HG03280 (cell line): ENCODE measurements around the gene LRRN4CL.
"Not testable (repeated sequence)": the region's sequence is repeated elsewhere in the genome, so short reads cannot be mapped to it uniquely, and the experiment has no call there.

Source experiments
- ATAC-seq: cut with Tn5 transposase; IDR thresholded peaks from one replicate; pipeline ENCODE4 v1.9.1; 2021; ENCODE audit warnings: mild to moderate bottlenecking, moderate library complexity; ENCODE audit not compliant: unreplicated experiment

LRRN4CL gene

DNA sequence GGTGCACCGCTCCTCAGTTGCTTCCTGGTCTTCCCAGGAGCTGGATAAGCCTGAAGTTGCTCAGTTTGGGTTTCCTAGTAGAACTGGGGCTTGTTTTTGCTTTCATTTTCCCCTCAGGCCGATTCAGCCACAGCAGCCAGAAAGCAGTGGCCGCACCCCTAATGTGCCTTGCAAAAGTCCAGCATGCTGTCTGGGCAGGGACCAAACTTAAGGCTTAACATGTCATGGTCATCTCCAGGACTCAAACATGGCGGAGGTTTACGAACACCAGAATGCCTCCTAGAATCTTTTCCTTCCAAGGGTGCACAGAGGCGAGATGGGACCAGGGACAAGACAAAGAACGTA lies 20.6 kb upstream of the LRRN4CL start:
- ATAC-seq: no peak

DNA sequence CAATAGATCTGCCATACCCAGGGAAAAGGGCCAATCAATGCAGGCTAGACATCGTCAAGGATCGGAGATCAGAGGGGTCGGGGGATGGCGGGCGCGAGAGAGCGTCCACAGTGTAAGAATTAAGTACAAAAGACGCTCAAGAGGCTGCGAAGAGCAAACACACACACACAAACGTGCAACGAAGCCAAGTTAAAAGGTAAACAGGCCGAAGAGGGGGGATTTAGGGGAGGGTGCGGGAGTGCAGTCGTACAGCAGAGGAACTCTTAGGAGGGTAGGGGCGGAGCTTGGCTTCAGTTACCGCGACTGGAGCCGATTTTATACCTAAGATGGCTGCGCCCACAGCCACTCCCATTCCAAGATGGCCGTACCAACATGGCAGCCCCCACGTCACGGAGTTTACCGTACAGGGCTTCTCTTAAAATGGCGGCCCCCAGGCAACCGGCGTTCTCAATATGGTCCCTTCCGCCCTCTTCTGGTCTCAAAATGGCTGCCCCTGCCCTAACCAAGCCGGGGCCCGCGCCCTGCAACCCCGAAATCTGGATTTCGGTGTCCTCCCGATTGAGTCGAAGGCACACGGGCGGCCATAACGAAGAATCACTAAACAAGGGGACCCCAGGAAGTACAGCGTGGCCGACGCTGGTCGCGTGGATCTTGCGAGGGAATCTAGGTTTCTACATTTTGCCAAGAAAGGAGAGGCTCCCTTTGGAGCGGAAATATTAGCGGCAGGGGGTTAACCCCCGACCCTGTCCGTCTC lies 20.1 kb upstream of the LRRN4CL start:
- peak; percentile 74 for ATAC-seq

DNA sequence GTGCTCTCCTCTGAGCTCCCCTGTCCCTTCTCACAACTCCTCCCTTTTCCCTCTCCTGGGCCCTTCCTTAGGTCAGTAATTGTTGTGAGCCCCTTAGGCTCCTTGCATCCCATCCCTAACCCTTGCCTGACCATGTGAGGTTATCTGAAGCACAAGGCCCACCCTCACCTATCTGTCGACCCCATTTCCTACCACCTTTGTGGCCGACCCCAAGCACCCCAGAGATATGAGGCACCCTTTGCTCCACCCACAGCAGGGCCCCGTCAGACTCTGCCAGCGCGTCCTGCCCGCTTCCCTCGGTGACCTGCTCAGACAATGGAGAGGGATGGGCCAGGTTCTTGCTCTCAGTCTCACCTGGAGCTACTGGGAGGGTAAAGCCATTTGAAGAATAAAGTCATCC lies 19.5 kb upstream of the LRRN4CL start:
- ATAC-seq: peak; percentile 2

GRCh38 chr11:62708392-62708791 lies 19.1 kb upstream of the LRRN4CL start:
- ATAC-seq: no peak

DNA sequence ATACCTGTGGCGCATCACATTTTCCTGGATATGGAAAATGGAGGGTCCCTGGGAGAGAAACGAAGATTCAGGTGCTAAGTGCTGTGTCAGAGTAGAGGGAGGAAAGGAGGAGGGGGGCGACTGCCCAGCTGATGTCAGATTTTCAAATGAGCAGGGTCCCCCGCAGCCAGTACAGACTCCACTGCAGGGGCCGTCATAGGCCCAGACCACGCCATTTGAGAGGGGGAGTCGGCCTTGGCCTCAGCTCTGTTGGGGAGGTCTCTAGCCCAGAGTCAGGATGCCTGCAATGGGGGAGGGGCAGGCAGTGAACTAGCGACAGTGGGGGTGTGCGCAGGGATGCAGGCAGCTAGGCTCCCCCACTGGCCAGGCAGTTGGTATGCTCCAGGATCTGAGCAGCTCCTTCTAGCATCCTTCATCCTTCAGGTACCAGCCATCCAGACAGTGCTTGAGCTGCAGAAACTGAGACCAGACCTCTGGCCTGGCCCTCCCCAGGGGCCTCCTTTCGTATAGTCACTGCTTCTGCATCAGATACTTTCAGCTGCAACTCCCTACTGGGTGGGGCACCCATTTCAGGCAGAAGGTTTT lies 18.0 kb upstream of the LRRN4CL start, which contains the start of the genes BSCL2 and GNG3:
TSS of gene BSCL2 (minus strand) at position 148 of the 585 bp plus-strand sequence. CDS start 229 bp downstream, outside the sequence.
TSS of gene GNG3 (plus strand) at position 400 of the 585 bp plus-strand sequence. CDS start 620 bp downstream, outside the sequence.
- ATAC-seq: no peak

DNA sequence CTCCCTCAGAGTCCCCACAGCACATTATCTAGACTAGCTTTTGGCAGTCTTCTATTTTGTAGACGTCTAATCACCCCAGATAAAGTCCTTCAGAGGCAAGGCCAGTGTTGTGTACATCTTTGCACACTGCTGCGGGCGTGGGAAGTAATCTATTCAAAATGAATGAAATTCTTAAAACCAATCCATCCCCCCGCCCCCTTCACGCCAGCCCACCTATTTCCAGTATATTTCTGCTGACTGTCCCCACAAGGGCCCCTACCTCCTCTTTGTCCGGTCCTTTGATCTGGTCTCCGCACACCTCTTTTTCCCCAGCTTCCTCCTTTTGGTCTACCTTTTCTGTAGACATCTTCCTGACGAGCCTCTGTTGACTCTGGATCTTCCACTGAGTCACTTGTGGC lies 17.5 kb upstream of the LRRN4CL start:
- ATAC-seq: no peak

DNA sequence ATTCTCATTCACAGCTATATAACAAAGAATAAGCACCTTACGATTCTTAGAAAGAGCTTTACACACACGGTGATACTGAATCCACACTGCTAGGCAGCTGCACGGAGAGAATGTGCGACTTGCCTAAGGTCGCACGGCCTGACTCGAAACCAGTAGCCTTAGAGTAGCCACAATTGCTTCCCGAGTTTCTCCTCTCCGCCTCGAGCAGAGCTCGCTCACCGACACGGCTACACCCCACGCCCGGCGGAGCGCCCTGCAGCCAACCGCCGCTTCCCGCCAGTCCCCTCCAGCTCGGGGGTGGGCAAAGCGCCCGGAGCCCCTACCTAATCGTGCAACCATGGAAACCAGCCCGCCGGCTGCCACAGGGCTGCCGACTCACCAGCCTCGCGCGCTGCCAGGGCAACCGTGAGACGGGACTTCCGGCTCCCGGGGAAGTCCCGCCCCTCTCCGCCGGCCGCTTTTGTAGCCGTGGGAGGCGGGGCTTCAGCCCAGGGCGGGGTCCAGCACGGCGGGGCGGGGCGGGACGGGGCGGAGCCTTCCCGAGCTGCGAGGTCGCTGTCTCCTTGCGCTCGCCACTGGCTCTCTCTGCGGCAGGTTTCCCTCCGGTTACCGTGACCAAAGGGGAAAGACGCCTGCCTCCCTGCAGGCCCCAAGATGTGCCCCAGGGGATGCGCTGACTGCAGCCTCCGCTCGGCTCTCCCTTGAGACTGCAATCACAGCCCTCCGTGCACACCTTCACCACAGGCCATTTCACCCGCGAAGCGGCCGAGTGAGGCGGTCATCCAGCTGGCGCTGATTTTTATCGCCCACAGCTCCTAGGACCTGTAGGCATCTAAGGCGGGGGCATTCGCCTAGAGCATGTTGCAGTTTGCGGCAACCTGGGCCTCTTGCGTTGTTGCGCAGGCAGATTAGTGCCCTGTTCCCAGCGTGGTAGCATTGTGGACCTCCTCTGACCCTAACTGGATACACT lies 16.8 kb upstream of the LRRN4CL start:
- ATAC-seq: peak; percentile 65

GRCh38 chr11:62705413-62705812 lies 16.1 kb upstream of the LRRN4CL start:
- no peak for ATAC-seq

GRCh38 chr11:62703921-62704320 lies 14.6 kb upstream of the LRRN4CL start:
- ATAC-seq: not testable (repeated sequence)

DNA sequence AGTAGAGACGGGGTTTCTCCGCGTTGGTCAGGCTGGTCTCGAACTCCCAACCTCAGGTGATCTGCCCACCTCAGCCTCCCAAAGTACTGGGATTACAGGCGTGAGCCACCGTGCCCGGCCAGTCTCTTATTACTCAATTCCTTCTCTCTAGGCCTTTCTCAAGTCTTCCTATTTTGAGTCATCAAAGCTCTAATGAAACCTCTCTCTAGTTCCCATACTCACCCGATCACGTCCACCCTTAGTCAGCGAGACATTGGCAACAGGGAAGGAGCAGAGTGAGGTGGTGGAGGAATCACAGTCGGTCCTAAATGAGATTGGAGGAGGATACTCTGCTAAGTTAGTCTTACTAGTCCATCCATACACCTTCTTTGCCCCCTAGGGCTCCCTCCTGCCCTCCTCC lies 12.9 kb upstream of the LRRN4CL start:
- no peak for ATAC-seq

- peak; percentile 73 for ATAC-seq
Observed at GRCh38 chr11:62694455-62695167, 5.3 kb upstream of the LRRN4CL start.

- ATAC-seq: not testable (repeated sequence)
Observed at GRCh38 chr11:62693624-62694023, 4.3 kb upstream of the LRRN4CL start.

DNA sequence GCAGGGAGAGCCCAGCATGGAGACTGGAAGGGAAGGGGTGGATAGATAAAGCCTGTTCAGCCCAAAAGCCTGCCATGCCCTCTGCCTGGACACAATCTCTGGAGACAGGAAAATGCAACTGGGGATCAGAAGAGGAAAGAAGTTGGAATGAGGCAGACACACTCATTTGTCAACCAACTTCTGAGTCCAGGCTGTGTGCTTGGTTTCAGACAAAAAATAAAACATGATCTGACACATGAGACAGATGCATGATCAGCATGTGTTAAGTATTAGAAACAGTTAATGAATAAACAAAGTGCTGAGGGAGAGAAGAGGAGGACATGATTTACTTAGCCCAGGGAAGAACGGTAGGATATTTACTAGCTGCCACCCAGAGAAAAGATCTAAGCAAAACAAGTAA lies 839 bp downstream of the LRRN4CL start:
- no peak for ATAC-seq

- no peak for ATAC-seq
Observed at GRCh38 chr11:62687508-62688396, 1.6 kb downstream of the LRRN4CL start.

DNA sequence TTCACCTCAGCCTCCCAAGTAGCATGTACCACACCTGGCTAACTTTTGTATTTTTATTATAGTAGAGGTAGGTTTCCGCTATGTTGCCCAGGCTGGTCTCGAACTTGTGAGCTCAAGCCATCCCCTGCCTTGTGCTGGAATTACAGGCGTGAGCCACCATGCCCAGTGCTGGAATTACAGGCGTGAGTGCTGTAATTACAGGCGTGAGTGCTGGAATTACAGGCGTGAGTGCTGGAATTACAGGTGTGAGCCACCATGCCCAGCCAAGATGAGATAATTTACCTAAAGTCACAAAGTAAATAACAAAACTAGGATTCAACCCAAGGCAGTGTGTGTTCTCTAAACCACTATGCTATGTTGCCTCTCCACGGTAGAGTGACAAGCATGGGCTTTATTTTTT lies 6.8 kb downstream of the LRRN4CL start:
- no peak for ATAC-seq

DNA sequence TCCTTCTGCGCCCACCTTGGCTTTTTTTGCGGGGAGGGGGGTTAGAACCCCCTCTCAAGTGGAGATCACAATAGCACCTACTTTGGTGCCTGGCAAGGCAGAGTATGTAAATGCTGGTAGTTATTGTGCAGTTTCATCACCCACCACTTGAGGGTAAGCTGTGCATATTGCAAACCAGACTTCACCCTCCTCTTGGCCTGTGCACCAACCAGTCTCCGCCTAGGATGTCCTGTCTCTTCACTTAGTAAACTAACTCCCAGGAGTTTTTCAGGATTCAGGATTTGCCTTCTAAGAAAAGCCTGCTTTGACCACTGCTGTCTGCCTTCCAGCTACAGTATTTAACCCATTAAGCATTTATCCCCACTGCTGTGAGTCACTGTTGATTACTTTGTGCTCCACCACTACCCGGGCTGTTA lies 8.5 kb downstream of the LRRN4CL start:
- ATAC-seq: peak; percentile 61

GRCh38 chr11:62678770-62679696 lies 10.3 kb downstream of the LRRN4CL start, which contains the start of gene UBXN1:
Gene UBXN1, minus strand, starts transcription at chr11:62679073. Its CDS starts 150 bp downstream, at chr11:62678923.
- peak; percentile 73 for ATAC-seq

DNA sequence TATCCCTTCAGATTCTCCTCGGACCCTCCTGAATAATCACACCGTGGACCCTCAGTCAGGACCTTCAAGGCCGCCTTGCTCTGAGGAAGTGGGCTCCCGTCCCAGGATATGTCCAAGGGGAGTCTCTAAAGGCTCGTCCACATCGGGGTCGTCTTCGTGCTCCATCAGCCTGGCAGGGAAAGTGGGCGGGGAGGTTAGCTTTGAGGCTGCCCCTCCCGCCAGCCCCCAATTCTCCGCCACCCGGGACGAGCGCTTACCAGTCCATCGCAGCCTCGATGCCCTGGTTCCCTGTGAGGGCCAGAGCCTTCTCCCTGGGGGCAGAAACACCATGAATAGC lies 10.9 kb downstream of the LRRN4CL start:
- ATAC-seq: peak; percentile 7

DNA sequence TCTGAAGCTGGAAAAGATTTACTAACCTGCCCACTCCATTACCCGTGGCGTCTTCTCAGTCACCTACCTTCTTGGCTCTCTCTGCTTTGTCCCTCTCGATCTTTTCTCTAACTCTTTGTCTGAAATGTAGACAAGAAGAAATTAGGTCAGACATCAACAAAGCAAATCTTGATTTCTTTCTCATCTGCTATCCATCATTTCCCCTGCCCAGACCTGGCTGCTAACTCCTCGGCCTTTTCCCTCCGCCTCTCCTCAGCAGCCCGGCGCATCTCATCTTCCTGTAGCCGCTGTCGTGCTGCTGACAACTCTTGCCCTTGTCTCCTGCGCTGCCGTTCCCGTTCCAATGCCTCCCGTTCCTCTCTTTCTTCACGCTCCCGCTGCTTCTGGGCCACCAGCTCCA lies 11.6 kb downstream of the LRRN4CL start:
- ATAC-seq: no peak
